Measurements from ENCODE around the gene SH3GLB1. TPM values are rescaled to one million over a fixed set of nuclear protein-coding genes. Genes with fewer than 3 reads are reported as not detected.

The SH3GLB1 gene
- total RNA-seq, 1 donor from 2014 or later: 48.5 TPM

GRCh38 chr1:86756062-86756406, 51.7 kb downstream of the SH3GLB1 start:
- Mint-ChIP-seq H3K27ac (no peak overlapping the region), H3K36me3 (ENCODE audit: insufficient read depth) (no peaks in the 10 kb centered on the region), H3K4me1 (ENCODE audit: low read depth) (peaks cover 2% of the 10 kb centered on the region), H3K9me3 (ENCODE audit: low read depth) (no peaks in the 10 kb centered on the region), H3K27me3 (peaks cover 7% of the 10 kb centered on the region), H3K4me3 (ENCODE audit: low read depth) (no peak overlapping the region)
- DNase-seq (ENCODE audit: low spot score, unreplicated experiment): no peak
- TF ChIP-seq CTCF (IDR thresholded peaks at IDR 0.05; ENCODE audit: unreplicated experiment): no peak

- Mint-ChIP-seq H3K9me3 (ENCODE audit: low read depth) (no peaks in the 10 kb centered on the region), H3K27ac (no peak overlapping the region), H3K36me3 (ENCODE audit: insufficient read depth) (no peaks in the 10 kb centered on the region), H3K27me3 (peaks cover 11% of the 10 kb centered on the region), H3K4me1 (ENCODE audit: low read depth) (peaks cover 6% of the 10 kb centered on the region), H3K4me3 (ENCODE audit: low read depth) (no peak overlapping the region)
- DNase-seq (ENCODE audit: low spot score, unreplicated experiment): no peak
- TF ChIP-seq CTCF (IDR thresholded peaks at IDR 0.05; ENCODE audit: unreplicated experiment): no peak
Measured at GRCh38 chr1:86757272-86757984, 53.1 kb downstream of the SH3GLB1 start.

- H3K4me1 Mint-ChIP-seq (ENCODE audit: low read depth): peaks cover 10% of the 10 kb centered on the region
- DNase-seq (ENCODE audit: low spot score, unreplicated experiment): no peak
- no peak overlapping the region for H3K4me3 Mint-ChIP-seq (ENCODE audit: low read depth)
- no peak overlapping the region for H3K27ac Mint-ChIP-seq
- TF ChIP-seq CTCF (IDR thresholded peaks at IDR 0.05; ENCODE audit: unreplicated experiment): no peak
- H3K36me3 Mint-ChIP-seq (ENCODE audit: insufficient read depth): no peaks in the 10 kb centered on the region
- peaks cover 8% of the 10 kb centered on the region for H3K27me3 Mint-ChIP-seq
- no peaks in the 10 kb centered on the region for H3K9me3 Mint-ChIP-seq (ENCODE audit: low read depth)
Measured at GRCh38 chr1:86758570-86758969, 54.2 kb downstream of the SH3GLB1 start.

GRCh38 chr1:86760199-86760598, 55.8 kb downstream of the SH3GLB1 start:
- no peak for DNase-seq (ENCODE audit: low spot score, unreplicated experiment)
- no peaks in the 10 kb centered on the region for H3K36me3 Mint-ChIP-seq (ENCODE audit: insufficient read depth)
- peaks cover 10% of the 10 kb centered on the region for H3K4me1 Mint-ChIP-seq (ENCODE audit: low read depth)
- no peak overlapping the region for H3K4me3 Mint-ChIP-seq (ENCODE audit: low read depth)
- no peak overlapping the region for H3K27ac Mint-ChIP-seq
- peaks cover 8% of the 10 kb centered on the region for H3K27me3 Mint-ChIP-seq
- TF ChIP-seq CTCF (IDR thresholded peaks at IDR 0.05; ENCODE audit: unreplicated experiment): no peak
- no peaks in the 10 kb centered on the region for H3K9me3 Mint-ChIP-seq (ENCODE audit: low read depth)

GRCh38 chr1:86762336-86762735, 58.0 kb downstream of the SH3GLB1 start:
- DNase-seq (ENCODE audit: low spot score, unreplicated experiment): no peak
- Mint-ChIP-seq H3K9me3 (ENCODE audit: low read depth) (peaks cover 9% of the 10 kb centered on the region), H3K4me3 (ENCODE audit: low read depth) (no peak overlapping the region), H3K36me3 (ENCODE audit: insufficient read depth) (no peaks in the 10 kb centered on the region), H3K27me3 (peaks cover 11% of the 10 kb centered on the region), H3K27ac (no peak overlapping the region), H3K4me1 (ENCODE audit: low read depth) (peaks cover 10% of the 10 kb centered on the region)
- TF ChIP-seq CTCF (IDR thresholded peaks at IDR 0.05; ENCODE audit: unreplicated experiment): no peak
